Esophagus muscularis mucosa (tissue), 4 donors: ENCODE measurements around the gene TNFAIP2.

Experiments used
- CTCF ChIP-seq, 3 experiments: fragments of 200-600 bp in 2 of 3; fragments of 450-650 bp in 1 of 3; sonication (generic) in 2 of 3; IDR thresholded peaks; one replicate each; pipeline ENCODE4 v1.5.1; 2017 to 2019; ENCODE audit warnings: antibody characterized with exemption in 3 of 3, mild to moderate bottlenecking in 2 of 3, moderate library complexity in 1 of 3
- EP300 ChIP-seq: sonication (generic); formaldehyde crosslinking; IDR thresholded peaks from one replicate; pipeline ENCODE4 v1.6.1; 2017; ENCODE audit warnings: antibody characterized with exemption
- POLR2A ChIP-seq: fragments of 450-650 bp; IDR thresholded peaks from one replicate; pipeline ENCODE4 v1.6.1; 2017; ENCODE audit warnings: antibody characterized with exemption, moderate library complexity, mild to moderate bottlenecking, low read depth
- POLR2AphosphoS5 ChIP-seq, 2 donors: sonication (generic); formaldehyde crosslinking; IDR thresholded peaks; one replicate each; pipeline ENCODE4 v1.6.1; 2017; ENCODE audit warnings: antibody characterized with exemption in 2 of 2

- TF ChIP-seq POLR2A (no peak), CTCF (IDR thresholded peaks at IDR 0.05) (no peak), POLR2AphosphoS5 (IDR thresholded peaks at IDR 0.05) (no peak), EP300 (no peak)
These were observed 41.5 kb downstream of the TNFAIP2 start for GRCh38 chr14:103164779-103165178.
